T-helper 1 cell treated with Interleukin-12 subunit alpha and Interleukin-12 subunit beta and Interleukin-4 antibody, amounts not matched to agents 30 ng/mL and 1 ng/mL, for 36 hours (primary cell): ENCODE results near the gene SF3B6. TPM values are rescaled to one million over a fixed set of nuclear protein-coding genes. Genes with fewer than 3 reads are reported as not detected.

ENCODE experiments used
- intact Hi-C: fragments of 100-400 bp; cut with micrococcal nuclease; formaldehyde crosslinking; loops from one replicate; pipeline ENCODE4 v1.15.1; 2024
- total RNA-seq: library from RNA; stranded (reverse); gene quantifications from 2 replicates; pipeline ENCODE4 v1.2.3, GENCODE V29; 2022

Gene SF3B6
- total RNA-seq, 1 donor from 2014 or later: 90.9 TPM

DNA sequence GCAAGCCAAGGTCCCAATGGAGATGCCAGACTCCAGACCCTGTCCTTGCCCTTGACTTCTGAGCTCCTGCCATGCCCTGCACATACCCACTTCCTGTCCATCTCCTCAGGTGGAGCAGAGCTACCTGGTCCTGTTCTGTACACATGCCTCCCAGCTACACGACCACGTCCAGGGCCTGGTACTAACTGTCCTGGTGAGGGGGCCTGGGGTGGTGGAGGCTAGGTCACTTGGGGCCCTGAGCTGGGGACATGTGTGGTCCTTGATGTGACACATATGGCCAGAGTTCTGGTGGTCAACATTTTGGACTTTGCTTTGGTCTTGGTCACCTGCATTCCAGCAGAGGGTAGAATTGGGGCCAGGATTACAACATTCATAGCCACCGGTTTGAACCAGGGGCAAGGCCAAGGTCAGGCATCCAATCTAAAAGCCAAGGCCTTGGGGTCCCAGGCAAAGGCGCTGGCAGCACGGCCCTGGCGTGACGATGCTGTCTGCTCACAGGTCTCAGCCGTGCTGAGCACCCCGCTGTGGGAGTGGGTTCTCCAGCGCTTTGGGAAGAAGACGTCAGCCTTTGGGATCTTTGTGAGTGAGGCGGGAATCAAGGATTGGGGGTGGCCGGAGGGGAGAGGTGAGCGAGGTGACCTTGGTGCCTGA, 53.7 kb downstream of the SF3B6 start:
- intact Hi-C loops: no loop called here

DNA sequence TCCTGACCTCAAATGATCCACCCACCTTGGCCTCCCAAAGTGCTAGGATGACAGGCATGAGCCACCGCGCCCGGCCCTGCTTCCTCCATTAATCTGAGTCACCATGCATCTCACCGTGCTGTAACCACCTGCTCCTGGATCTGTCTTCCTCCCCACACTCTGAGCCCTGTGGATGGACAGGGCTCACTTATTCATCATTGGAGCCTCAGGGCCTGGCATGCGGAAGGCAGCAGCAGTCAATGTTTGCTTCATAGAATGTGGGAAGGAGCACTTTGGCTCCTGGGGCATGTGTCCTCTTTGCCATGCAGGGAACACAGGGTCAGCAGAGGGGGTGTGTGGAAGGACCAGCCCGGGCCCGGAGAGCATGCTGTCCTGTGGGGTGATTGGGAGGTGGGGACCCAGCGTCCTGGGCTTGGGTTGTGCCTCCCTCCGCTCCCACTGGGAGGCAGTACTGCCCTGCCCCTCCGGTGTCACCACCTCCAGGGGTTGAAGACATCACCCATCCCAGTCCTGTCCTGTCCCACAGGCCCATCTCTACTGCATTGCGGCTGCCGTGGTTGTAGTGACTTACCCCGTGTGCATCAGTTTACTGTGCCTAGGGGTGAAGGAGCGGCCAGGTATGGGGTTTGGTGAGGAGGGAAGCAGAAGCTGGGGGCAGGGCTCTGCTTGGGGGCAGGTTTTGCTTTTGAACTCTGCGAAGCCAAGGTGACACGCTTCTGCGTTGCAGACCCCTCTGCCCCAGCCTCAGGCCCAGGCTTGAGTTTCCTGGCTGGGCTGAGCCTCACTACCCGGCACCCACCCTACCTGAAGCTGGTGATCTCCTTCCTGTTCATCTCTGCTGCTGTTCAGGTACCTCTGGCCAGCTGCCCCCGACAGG, 54.8 kb downstream of the SF3B6 start:
- intact Hi-C loops: no loop called here

DNA sequence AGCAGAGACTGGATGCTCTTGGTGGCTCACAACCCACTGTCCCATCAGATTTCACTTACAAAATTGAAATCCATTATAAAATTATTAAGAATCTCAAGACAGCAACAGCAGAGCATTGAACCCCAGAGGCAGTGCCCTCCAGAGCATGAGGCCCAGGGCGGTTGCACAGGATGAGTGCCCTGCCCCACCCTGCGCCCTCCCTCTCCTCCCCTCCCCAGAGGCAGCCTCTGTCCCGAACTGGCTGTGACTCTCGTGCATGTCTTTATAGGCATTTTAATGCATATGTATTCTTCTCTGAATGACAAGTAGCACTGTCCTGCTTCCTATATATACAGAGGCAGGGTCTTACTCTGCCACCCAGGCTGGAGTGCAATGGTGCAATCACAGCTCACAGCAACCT, 55.9 kb downstream of the SF3B6 start:
- intact Hi-C loops: no loop called here

DNA sequence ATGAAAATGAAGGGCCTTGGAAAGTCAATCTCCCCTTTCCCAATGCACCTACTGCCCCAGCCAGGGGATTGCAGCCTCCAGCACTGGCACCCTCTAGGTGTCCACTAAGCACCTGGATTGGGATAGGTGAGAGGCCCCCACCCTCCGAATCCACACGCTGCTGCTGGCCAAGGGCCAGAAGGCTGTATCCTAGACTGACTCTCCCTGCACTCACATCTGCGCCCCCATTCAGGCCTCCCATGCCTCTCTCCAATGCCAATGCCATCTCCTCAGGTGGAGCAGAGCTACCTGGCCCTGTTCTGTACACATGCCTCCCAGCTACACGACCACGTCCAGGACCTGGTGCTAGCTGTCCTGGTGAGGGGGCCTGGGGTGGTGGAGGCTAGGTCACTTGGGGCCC, 56.4 kb downstream of the SF3B6 start:
- intact Hi-C loops: no loop called here

DNA sequence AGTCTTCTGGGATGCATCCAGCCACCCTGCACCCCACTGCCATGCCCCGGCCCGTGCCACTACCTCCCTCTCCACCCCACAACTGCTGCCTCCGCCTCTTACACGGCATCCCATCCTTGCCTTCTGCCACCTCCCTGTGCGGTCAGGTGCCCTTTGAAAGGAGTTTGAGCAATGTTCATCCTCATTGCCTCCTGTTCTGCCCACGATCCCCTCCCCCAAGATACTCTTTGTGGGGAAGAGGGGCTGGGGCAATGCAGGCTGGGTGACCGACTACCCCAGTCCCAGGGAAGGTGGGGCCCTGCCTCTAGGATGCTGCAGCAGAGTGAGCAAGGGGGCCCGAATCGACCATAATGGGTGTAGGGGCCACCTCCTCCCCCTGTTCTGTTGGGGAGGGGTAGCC, 57.9 kb downstream of the SF3B6 start:
- intact Hi-C loops: no loop called here

DNA sequence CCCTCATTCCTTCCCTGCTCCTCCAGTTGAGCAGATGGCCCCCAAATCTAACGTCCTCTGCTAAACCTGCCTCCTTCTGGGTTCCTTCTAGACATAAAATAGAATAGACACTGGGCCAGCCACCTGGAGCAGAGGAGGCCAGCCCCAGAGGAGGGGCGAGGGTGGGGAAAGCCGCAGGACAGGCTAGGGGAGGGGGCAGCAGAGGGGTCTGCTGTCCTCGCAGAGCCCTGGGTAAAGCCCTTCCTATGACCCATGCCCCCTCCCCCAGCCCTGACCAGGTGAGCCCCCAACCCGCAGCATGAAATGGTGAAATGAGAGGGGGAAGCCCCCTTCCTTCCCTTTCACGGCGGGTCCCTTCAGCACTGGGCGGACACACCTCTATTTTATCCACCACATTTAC, 58.4 kb downstream of the SF3B6 start:
- intact Hi-C loops: no loop called here

Other genes with a start within 250 kb of the SF3B6 start
- gene ATAD2B, start 149.2 kb downstream of the SF3B6 start, total RNA-seq: 27.6 and 28.8 TPM in 2 replicates
- gene UBXN2A, start 135.9 kb downstream of the SF3B6 start, total RNA-seq: 9.7 and 11.6 TPM in 2 replicates
- 0.07 and 0.44 TPM in 2 replicates for gene MFSD2B, start 66.2 kb downstream of the SF3B6 start, total RNA-seq
- gene WDCP, start 28.9 kb downstream of the SF3B6 start, total RNA-seq: 19.9 and 20.2 TPM in 2 replicates
- 0.66 and 1.4 TPM in 2 replicates for gene FKBP1B, start 26.6 kb downstream of the SF3B6 start, total RNA-seq
- gene TP53I3, start 8.5 kb upstream of the SF3B6 start, total RNA-seq: 0.91 and 1.1 TPM in 2 replicates
- gene PFN4, start 47.0 kb upstream of the SF3B6 start, total RNA-seq: 0.29 TPM in 1 of 2 replicates, not detected in the other
- 7.8 and 10.1 TPM in 2 replicates for gene FAM228B, start 47.1 kb upstream of the SF3B6 start, total RNA-seq
- gene FAM228A, start 98.7 kb upstream of the SF3B6 start, total RNA-seq: not detected in 2 replicates